ENCODE data around the gene AHCYL2. TPM values are rescaled to one million over a fixed set of nuclear protein-coding genes. Genes with fewer than 3 reads are reported as not detected.
A peak's percentile ranks its signal among the peaks of the same experiment; 100 is the strongest.
"Not testable (repeated sequence)": the region's sequence is repeated elsewhere in the genome, so short reads cannot be mapped to it uniquely, and the experiment has no call there.

AHCYL2 gene
- total RNA-seq, 1 experiment from 2014 or later, result 25.6 TPM

GRCh38 chr7:129213828-129214227 lies 11.0 kb upstream of the AHCYL2 start:
- Mint-ChIP-seq H3K9me3 (peaks cover 13% of the 10 kb centered on the region), H3K4me3 (no peak overlapping the region), H3K4me1 (0 out of 2 replicates have a peak, but pooled peaks cover 5% of the 10 kb centered on the region), H3K27me3 (ENCODE audit: low read depth) (no peaks in the 10 kb centered on the region; the same call in 1 of the 2 replicates), H3K36me3 (peaks cover 39% of the 10 kb centered on the region), H3K27ac (peak overlapping the region; percentile 58)
- peak; percentile 63 for ATAC-seq
- DNase-seq (ENCODE audit: low spot score), result peak; percentile 68
- ChIA-PET CTCF (interaction anchor here (0.5 to 3.2 kb wide), 42 partner anchors 8 to 801 kb away, joined by 3 to 45 read pairs (median 5); partner anchors contain the start of genes AHCYL2, SMO, STRIP2 and TNPO3), POLR2A (interaction anchor here (0.5 to 1.0 kb wide), 2 partner anchors 45 to 66 kb away, joined by 4 to 5 read pairs; no protein-coding TSS in a partner anchor)
- no peak for TF ChIP-seq NFATC4 (CRISPR knock-in tag; IDR thresholded peaks at IDR 0.05)
- TF ChIP-seq ZBTB43 (CRISPR knock-in tag; IDR thresholded peaks at IDR 0.05), result no peak
- no peak for TF ChIP-seq OVOL2 (CRISPR knock-in tag; IDR thresholded peaks at IDR 0.05; ENCODE audit: borderline replicate concordance)
- peak; percentile 82 for TF ChIP-seq PRDM15 (CRISPR knock-in tag; IDR thresholded peaks at IDR 0.05)
- TF ChIP-seq ZNF263 (CRISPR knock-in tag; IDR thresholded peaks at IDR 0.05; ENCODE audit: low read depth), result peak; percentile 53; the same call in 1 of the 2 replicates

- H3K4me1 Mint-ChIP-seq; POLR2A ChIA-PET; CTCF ChIA-PET; H3K27ac Mint-ChIP-seq; DNase-seq (ENCODE audit: low spot score); H3K4me3 Mint-ChIP-seq; ATAC-seq; H3K27me3 Mint-ChIP-seq (ENCODE audit: low read depth): not testable (repeated sequence)
- Mint-ChIP-seq H3K36me3 (peaks cover 27% of the 10 kb centered on the region), H3K9me3 (peaks cover 13% of the 10 kb centered on the region)
Observed at GRCh38 chr7:129215691-129216090, 9.1 kb upstream of the AHCYL2 start.

- POLR2A ChIA-PET; H3K27me3 Mint-ChIP-seq (ENCODE audit: low read depth); H3K4me3 Mint-ChIP-seq; H3K27ac Mint-ChIP-seq; CTCF ChIA-PET; H3K4me1 Mint-ChIP-seq; DNase-seq (ENCODE audit: low spot score); ATAC-seq: not testable (repeated sequence)
- peaks cover 13% of the 10 kb centered on the region for H3K9me3 Mint-ChIP-seq
- peaks cover 24% of the 10 kb centered on the region for H3K36me3 Mint-ChIP-seq
Observed at GRCh38 chr7:129216101-129216715, 8.6 kb upstream of the AHCYL2 start.

- H3K36me3 Mint-ChIP-seq, result peaks cover 23% of the 10 kb centered on the region
- POLR2A ChIA-PET; DNase-seq (ENCODE audit: low spot score); H3K4me1 Mint-ChIP-seq; H3K27me3 Mint-ChIP-seq (ENCODE audit: low read depth); ATAC-seq; H3K27ac Mint-ChIP-seq; H3K4me3 Mint-ChIP-seq: not testable (repeated sequence)
- H3K9me3 Mint-ChIP-seq, result peaks cover 13% of the 10 kb centered on the region
- CTCF ChIA-PET, result interaction anchor here (0.6 to 2.5 kb wide), 3 partner anchors 53 to 184 kb away, joined by 4 to 46 read pairs (median 19); no protein-coding TSS in a partner anchor
Observed at GRCh38 chr7:129216821-129217416, 7.9 kb upstream of the AHCYL2 start.

GRCh38 chr7:129218514-129219062 lies 6.2 kb upstream of the AHCYL2 start:
- Mint-ChIP-seq H3K36me3 (peaks cover 19% of the 10 kb centered on the region), H3K4me1 (0 out of 2 replicates have a peak, but pooled peaks cover 5% of the 10 kb centered on the region), H3K9me3 (peaks cover 13% of the 10 kb centered on the region), H3K27me3 (ENCODE audit: low read depth) (no peaks in the 10 kb centered on the region; the same call in 1 of the 2 replicates), H3K27ac (no peak overlapping the region), H3K4me3 (no peak overlapping the region)
- ChIA-PET POLR2A (interaction anchor here (0.5 to 1.3 kb wide), 4 partner anchors 29 to 1125 kb away, joined by 3 to 5 read pairs (median 4); no protein-coding TSS in a partner anchor), CTCF (interaction anchor here (0.5 to 2.5 kb wide), 45 partner anchors 9 to 1046 kb away, joined by 3 to 46 read pairs (median 6); partner anchors contain the start of genes SMO and STRIP2)
- peak; percentile 91 for DNase-seq (ENCODE audit: low spot score)
- ATAC-seq, result peak; percentile 80
- TF ChIP-seq CTCF (IDR thresholded peaks at IDR 0.05) (peak; percentile 95), MAX (CRISPR knock-in tag; IDR thresholded peaks at IDR 0.05) (no peak), PRRX2 (CRISPR knock-in tag; IDR thresholded peaks at IDR 0.05) (no peak), ZNF671 (CRISPR knock-in tag; IDR thresholded peaks at IDR 0.05) (no peak), ZMAT4 (CRISPR knock-in tag; IDR thresholded peaks at IDR 0.05) (no peak), ZNF219 (CRISPR knock-in tag; IDR thresholded peaks at IDR 0.05; ENCODE audit: borderline replicate concordance) (no peak)
